ENCODE results near the gene RMND1. TPM values are rescaled to one million over a fixed set of nuclear protein-coding genes. Genes with fewer than 3 reads are reported as not detected.

RMND1 gene
- total RNA-seq, 4 donors from 2014 or later = 25.8 to 32.6 (median 28.8) TPM

- TF ChIP-seq CTCF (IDR thresholded peaks at IDR 0.05; ENCODE audit: low read depth) = no peak
Observed at GRCh38 chr6:151389618-151390275, 62.2 kb downstream of the RMND1 start.

DNA sequence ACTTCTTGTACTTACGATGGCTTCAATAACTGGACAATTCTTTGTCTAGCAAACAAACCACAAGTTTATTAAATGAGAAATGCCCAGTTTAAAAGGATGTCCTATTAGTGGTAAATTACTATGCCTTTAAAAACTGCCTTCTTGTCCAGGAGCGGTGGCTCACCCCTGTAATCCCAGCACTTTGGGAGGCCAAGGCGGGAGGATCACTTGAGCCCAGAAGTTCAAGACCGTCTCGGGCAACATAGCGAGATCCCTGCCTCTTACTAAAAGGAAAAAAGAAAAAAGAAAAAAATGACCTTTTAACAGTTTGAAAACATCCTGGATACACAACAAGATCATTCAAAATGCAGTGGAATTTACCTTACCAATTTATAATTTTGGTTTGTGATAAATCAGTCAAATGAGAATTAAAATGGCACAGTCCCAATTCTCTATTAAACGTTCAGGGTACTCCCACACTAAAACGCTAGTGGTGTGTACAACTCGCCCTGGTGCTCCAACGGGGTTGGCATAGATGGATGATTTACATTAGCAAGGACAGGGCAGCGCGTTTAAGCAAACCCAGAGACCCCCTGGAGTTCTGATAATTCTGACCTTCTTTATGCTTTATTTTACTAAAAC is 62.8 kb downstream of the RMND1 start:
- TF ChIP-seq CTCF (IDR thresholded peaks at IDR 0.05; ENCODE audit: low read depth) = no peak

GRCh38 chr6:151388236-151388635 is 63.7 kb downstream of the RMND1 start:
- no peak for TF ChIP-seq CTCF (IDR thresholded peaks at IDR 0.05; ENCODE audit: low read depth)

GRCh38 chr6:151387175-151387970 is 64.6 kb downstream of the RMND1 start:
- no peak for TF ChIP-seq CTCF (IDR thresholded peaks at IDR 0.05; ENCODE audit: low read depth)

GRCh38 chr6:151385177-151385576 is 66.7 kb downstream of the RMND1 start:
- no peak for TF ChIP-seq CTCF (IDR thresholded peaks at IDR 0.05; ENCODE audit: low read depth)

DNA sequence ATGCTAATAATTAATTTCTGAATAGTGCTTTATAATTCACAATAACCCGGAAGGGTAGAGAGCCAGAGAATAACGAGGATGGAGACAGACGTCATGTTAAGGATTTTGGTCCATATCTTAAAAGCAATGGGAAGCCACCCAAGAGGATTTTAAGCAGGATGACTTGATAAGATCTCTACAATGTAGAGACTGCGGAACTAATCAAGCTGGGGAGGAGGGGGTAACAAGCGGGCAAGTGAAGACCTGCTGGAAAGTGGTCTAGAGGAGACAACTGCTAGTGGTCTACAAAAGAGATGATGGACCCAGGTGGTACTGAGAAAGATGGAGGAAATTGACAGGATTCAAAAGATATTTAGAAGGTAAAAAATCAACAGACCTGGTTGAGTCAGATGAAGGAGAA is 67.8 kb downstream of the RMND1 start:
- TF ChIP-seq CTCF (IDR thresholded peaks at IDR 0.05; ENCODE audit: low read depth) = no peak

- no peak for TF ChIP-seq CTCF (IDR thresholded peaks at IDR 0.05; ENCODE audit: low read depth)
Observed at GRCh38 chr6:151381722-151382121, 70.2 kb downstream of the RMND1 start.

All from subcutaneous adipose tissue (tissue), 4 donors.